MCF 10A (cell line): Measurements from ENCODE around the gene KCNC1. TPM values are rescaled to one million over a fixed set of nuclear protein-coding genes. Genes with fewer than 3 reads are reported as not detected.
A peak's percentile ranks its signal among the peaks of the same experiment; 100 is the strongest.

ENCODE experiments used
- BruUV-seq: library from RNA; stranded (reverse); fragments of 400-500 nt; replicated peaks from 2 replicates; lab custom pipeline; 2021; lab: Mats Ljungman, UMichigan
- CTCF ChIA-PET: fragments of 300-600 bp; sonication (Branson Sonifier 250); formaldehyde crosslinking; extraction: SDS; loops from one replicate; lab custom pipeline; 2021; ENCODE audit warnings: antibody characterized with exemption, inconsistent platforms; lab: Yijun Ruan, JAX
- POLR2A ChIA-PET: fragments of 300-600, 350-650 bp; sonication (Branson Sonifier 250); formaldehyde crosslinking; extraction: SDS; loops from one replicate; lab custom pipeline; 2020; ENCODE audit warnings: antibody characterized with exemption, inconsistent platforms; lab: Yijun Ruan, JAX
- DNase-seq: peaks from one replicate; pipeline ENCODE4 v3.0.0-alpha.2; 2018; ENCODE audit not compliant: unreplicated experiment
- H3K27ac Mint-ChIP-seq: one replicate; pipeline ENCODE4 v1.8.0; 2022; ENCODE audit warnings: mild to moderate bottlenecking, low read depth, mixed read lengths; ENCODE audit not compliant: unreplicated experiment
- H3K27me3 Mint-ChIP-seq: one replicate; pipeline ENCODE4 v1.8.0; 2022; ENCODE audit warnings: mixed read lengths; ENCODE audit not compliant: insufficient read depth, unreplicated experiment
- H3K36me3 Mint-ChIP-seq: one replicate; pipeline ENCODE4 v1.8.0; 2022; ENCODE audit warnings: mild to moderate bottlenecking, moderate library complexity, mixed read lengths; ENCODE audit not compliant: insufficient read depth, unreplicated experiment
- H3K4me1 Mint-ChIP-seq: one replicate; pipeline ENCODE4 v1.8.0; 2022; ENCODE audit warnings: mixed read lengths; ENCODE audit not compliant: insufficient read depth, unreplicated experiment
- H3K4me3 Mint-ChIP-seq: one replicate; pipeline ENCODE4 v1.8.0; 2022; ENCODE audit warnings: mild to moderate bottlenecking, moderate library complexity, mixed read lengths; ENCODE audit not compliant: unreplicated experiment
- H3K9me3 Mint-ChIP-seq: one replicate; pipeline ENCODE4 v1.8.0; 2022; ENCODE audit warnings: mixed read lengths; ENCODE audit not compliant: unreplicated experiment
- intact Hi-C: fragments of 100-400 bp; cut with micrococcal nuclease; formaldehyde crosslinking; loops from 2 replicates; pipeline ENCODE4 v1.14.1; 2022
- total RNA-seq: library from RNA; stranded (reverse); gene quantifications from 2 replicates; pipeline ENCODE4 v1.2.3, GENCODE V29; 2022
- TF ChIP-seq, protein P1 (sequence below): fragments of 200-600 bp; IDR thresholded peaks from one replicate; pipeline ENCODE4 v1.8.0; 2022; ENCODE audit warnings: antibody characterized with exemption, mild to moderate bottlenecking; ENCODE audit not compliant: unreplicated experiment

Gene KCNC1
- total RNA-seq, 1 experiment from 2014 or later = not detected

DNA sequence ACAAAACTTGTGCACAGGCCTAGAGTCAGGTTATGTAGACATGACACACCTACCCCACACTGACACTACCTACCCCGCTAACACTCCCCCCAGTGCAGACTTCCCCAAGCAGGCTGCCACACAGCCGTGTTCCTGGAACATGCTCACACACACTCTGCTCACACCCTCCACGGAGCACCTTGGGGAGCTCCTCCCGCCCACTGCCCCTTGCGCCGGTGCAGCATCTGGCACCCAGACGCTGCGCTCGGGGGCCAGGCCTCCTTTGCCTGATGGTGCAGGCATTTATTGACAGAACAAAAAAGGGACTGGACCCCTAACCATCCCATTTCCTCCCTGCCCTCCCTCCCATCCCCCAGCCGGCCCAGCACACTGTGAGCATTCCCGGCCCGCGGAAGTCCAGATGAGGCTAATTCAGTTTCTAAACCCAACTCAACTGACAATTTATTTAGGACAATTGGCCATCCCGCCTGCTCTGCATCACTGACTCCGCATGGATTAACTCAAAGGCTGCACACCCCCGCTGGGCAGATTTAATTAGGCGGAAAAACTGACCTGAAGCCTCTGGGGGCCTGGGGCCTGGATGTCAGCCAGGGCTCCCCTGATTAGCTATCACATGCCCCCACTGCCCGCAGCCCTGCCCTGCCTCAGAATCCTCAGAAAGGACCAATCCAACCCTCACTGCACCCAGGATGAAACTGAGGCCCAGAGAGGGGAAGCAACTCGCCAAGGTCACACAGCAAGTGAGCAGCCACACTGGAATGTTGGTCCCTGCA, 30.1 kb downstream of the KCNC1 start:
- H3K36me3 Mint-ChIP-seq = no peaks in the 10 kb centered on the region
- no peak for DNase-seq
- intact Hi-C loops = loop anchor here (10.0 kb wide), 1 partner anchor 60 kb away; no protein-coding TSS in a partner anchor
- ChIA-PET CTCF (interaction anchor here (0.7 kb wide), 1 partner anchor 100 kb away, joined by 3 read pairs; no protein-coding TSS in a partner anchor), POLR2A (no interaction called here)
- BruUV-seq = no TSS peak
- H3K9me3 Mint-ChIP-seq = no peaks in the 10 kb centered on the region
- no peaks in the 10 kb centered on the region for H3K27me3 Mint-ChIP-seq
- H3K4me3 Mint-ChIP-seq = no peak overlapping the region
- TF ChIP-seq, protein P1, sequence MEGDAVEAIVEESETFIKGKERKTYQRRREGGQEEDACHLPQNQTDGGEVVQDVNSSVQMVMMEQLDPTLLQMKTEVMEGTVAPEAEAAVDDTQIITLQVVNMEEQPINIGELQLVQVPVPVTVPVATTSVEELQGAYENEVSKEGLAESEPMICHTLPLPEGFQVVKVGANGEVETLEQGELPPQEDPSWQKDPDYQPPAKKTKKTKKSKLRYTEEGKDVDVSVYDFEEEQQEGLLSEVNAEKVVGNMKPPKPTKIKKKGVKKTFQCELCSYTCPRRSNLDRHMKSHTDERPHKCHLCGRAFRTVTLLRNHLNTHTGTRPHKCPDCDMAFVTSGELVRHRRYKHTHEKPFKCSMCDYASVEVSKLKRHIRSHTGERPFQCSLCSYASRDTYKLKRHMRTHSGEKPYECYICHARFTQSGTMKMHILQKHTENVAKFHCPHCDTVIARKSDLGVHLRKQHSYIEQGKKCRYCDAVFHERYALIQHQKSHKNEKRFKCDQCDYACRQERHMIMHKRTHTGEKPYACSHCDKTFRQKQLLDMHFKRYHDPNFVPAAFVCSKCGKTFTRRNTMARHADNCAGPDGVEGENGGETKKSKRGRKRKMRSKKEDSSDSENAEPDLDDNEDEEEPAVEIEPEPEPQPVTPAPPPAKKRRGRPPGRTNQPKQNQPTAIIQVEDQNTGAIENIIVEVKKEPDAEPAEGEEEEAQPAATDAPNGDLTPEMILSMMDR = no peak
- no peaks in the 10 kb centered on the region for H3K4me1 Mint-ChIP-seq
- H3K27ac Mint-ChIP-seq = no peak overlapping the region

DNA sequence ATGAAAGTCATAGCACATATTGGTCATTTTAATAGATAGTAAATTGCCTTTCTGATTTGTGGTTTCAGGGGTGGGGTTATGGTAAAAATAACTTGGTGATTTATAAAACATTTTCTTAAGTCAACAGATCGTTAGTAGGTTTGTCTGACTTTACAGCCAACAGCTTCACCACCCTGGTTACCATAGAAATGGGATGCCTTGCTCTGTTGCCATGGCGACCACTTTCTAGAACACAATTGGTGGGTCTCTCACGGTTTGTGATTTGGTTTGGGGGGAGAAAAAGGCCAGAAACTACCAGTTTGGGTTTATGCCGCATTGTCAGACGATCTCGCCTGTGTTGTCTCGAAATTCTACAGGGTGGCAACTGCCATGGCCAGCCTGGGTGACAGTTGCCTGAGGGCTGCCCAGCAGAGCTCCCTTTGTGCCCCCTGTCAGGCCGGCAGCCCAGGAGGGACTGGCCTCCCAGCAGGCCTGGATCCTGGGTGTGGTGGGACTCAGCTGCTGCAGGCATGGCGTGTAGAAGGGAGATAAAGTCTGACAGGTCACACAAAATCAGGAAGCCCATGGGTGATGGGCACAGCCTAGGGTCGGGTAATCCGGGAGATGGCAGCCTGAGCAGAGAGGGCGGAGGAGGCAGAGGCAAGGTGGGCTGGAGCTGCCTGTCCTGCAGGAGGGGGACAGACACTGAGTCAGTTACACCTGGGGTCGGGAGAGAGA, 30.9 kb downstream of the KCNC1 start:
- no peak for DNase-seq
- Mint-ChIP-seq H3K4me1 (no peaks in the 10 kb centered on the region), H3K27ac (no peak overlapping the region), H3K36me3 (no peaks in the 10 kb centered on the region), H3K4me3 (no peak overlapping the region), H3K27me3 (no peaks in the 10 kb centered on the region), H3K9me3 (no peaks in the 10 kb centered on the region)
- POLR2A ChIA-PET = no interaction called here
- intact Hi-C loops = loop anchor here (10.0 kb wide), 1 partner anchor 59 kb away; no protein-coding TSS in a partner anchor
- CTCF ChIA-PET = interaction anchor here (0.7 to 1.8 kb wide), 2 partner anchors 100 to 213 kb away, joined by 3 to 4 read pairs; no protein-coding TSS in a partner anchor
- no TSS peak for BruUV-seq
- TF ChIP-seq, protein P1 = no peak

DNA sequence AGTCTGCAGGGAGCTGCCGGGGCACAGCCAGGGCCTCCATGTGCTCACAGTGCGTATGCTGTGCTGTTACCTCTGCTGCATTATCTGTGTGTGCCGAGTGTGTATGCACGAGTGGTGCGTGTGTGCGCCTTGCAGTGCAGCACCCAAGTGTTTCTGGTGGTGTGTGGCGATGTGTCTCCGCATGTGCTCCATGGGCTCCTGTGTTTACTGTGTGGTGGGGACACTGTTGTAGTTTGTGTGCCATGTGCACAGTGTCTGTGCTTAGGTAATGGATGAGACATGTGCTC, 31.4 kb downstream of the KCNC1 start:
- H3K4me3 Mint-ChIP-seq = no peak overlapping the region
- no peaks in the 10 kb centered on the region for H3K27me3 Mint-ChIP-seq
- no peak for DNase-seq
- no TSS peak for BruUV-seq
- ChIA-PET POLR2A (no interaction called here), CTCF (interaction anchor here (1.8 kb wide), 1 partner anchor 212 kb away, joined by 4 read pairs; no protein-coding TSS in a partner anchor)
- no peaks in the 10 kb centered on the region for H3K36me3 Mint-ChIP-seq
- TF ChIP-seq, protein P1 = no peak
- H3K9me3 Mint-ChIP-seq = no peaks in the 10 kb centered on the region
- H3K27ac Mint-ChIP-seq = no peak overlapping the region
- no peaks in the 10 kb centered on the region for H3K4me1 Mint-ChIP-seq
- intact Hi-C loops = loop anchor here (10.0 kb wide), 1 partner anchor 59 kb away; no protein-coding TSS in a partner anchor

DNA sequence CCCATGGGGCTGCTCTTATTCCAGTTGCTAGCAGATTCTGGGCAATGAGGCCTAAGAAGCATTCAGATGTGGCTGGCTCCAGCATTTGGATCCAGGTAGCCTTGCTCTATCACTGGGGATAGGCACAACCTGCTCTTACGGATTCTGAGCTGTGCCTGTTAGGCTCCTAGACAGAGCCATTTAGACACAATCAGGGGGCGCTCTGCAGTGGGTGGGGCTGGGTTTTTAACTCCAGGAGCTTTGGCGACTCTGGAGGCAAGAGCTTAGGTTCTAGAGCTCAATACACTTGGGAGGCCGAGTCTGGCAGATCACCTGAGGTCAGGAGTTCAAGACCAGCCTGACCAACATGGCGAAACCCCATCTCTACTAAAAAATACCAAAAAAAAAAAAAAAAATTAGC, 32.0 kb downstream of the KCNC1 start:
- TF ChIP-seq, protein P1 = no peak
- Mint-ChIP-seq H3K9me3 (no peaks in the 10 kb centered on the region), H3K27me3 (no peaks in the 10 kb centered on the region), H3K4me1 (no peaks in the 10 kb centered on the region), H3K36me3 (no peaks in the 10 kb centered on the region), H3K27ac (no peak overlapping the region), H3K4me3 (no peak overlapping the region)
- no TSS peak for BruUV-seq
- ChIA-PET POLR2A (no interaction called here), CTCF (interaction anchor here (0.6 to 1.8 kb wide), 3 partner anchors 9 to 232 kb away, joined by 4 to 11 read pairs (median 4); no protein-coding TSS in a partner anchor)
- peak; percentile 26 for DNase-seq
- intact Hi-C loops = loop anchor here (10.0 kb wide), 1 partner anchor 58 kb away; no protein-coding TSS in a partner anchor
